SK-N-SH (cell line): Measurements from ENCODE around the gene FCMR. TPM values are rescaled to one million over a fixed set of nuclear protein-coding genes. Genes with fewer than 3 reads are reported as not detected.
A peak's percentile ranks its signal among the peaks of the same experiment; 100 is the strongest.

Source experiments
- CTCF ChIA-PET: fragments of 300-600, 350-600 bp; formaldehyde crosslinking; extraction: SDS; loops from one replicate; lab custom pipeline; 2021; lab: Yijun Ruan, JAX
- POLR2A ChIA-PET: fragments of 350-600 bp; sonication (Branson Sonifier 250); formaldehyde crosslinking; extraction: SDS; loops from one replicate; lab custom pipeline; 2020; ENCODE audit warnings: antibody characterized with exemption, inconsistent platforms; lab: Yijun Ruan, JAX
- DNase-seq: peaks from one replicate; pipeline ENCODE4 v3.0.0; 2012
- H2AFZ ChIP-seq: fragments of 200-600 bp; sonication (generic); 2 replicates; pipeline ENCODE4 v1.8.1; 2016; ENCODE audit warnings: antibody characterized with exemption, mild to moderate bottlenecking, low read depth
- H3F3A ChIP-seq: fragments of 200-600 bp; sonication (generic); replicated peaks from 2 replicates; pipeline ENCODE3; 2016; ENCODE audit warnings: antibody characterized with exemption, mild to moderate bottlenecking; ENCODE audit not compliant: insufficient read depth
- H3K27ac ChIP-seq, 2 experiments: fragments of 200-500 bp in 1 of 2; fragments of 200-600 bp in 1 of 2; sonication (Bioruptor generic) in 1 of 2; sonication (generic), shearing (Covaris generic) in 1 of 2; 2 replicates each; pipeline versions ENCODE4 v1.5.1 to v1.6.1; 2014 to 2016; ENCODE audit warnings: low read depth in 2 of 2, inconsistent platforms in 1 of 2, low read length in 1 of 2, mild to moderate bottlenecking in 1 of 2, mixed read lengths in 1 of 2
- H3K27me3 ChIP-seq: fragments of 200-600 bp; sonication (generic), shearing (Covaris generic); 2 replicates; pipeline ENCODE4 v1.6.1; 2016; ENCODE audit warnings: mixed run types; ENCODE audit not compliant: insufficient read depth
- H3K36me3 ChIP-seq, 2 experiments: fragments of 200-500 bp in 1 of 2; fragments of 200-600 bp in 1 of 2; sonication (Bioruptor generic) in 1 of 2; sonication (generic) in 1 of 2; replicated peaks in 1 of 2; 2 replicates each; pipeline versions ENCODE3 to v1.5.1; 2014 to 2016; ENCODE audit warnings: low read length in 1 of 2, mild to moderate bottlenecking in 1 of 2; ENCODE audit not compliant: insufficient read depth in 2 of 2, control insufficient read depth in 1 of 2
- H3K4me1 ChIP-seq, 2 experiments: fragments of 200-500 bp in 1 of 2; fragments of 200-600 bp in 1 of 2; sonication (Bioruptor generic) in 1 of 2; sonication (generic), shearing (Covaris generic) in 1 of 2; 2 replicates each; pipeline versions ENCODE4 v1.5.1 to v1.6.1; 2014 to 2016; ENCODE audit warnings: low read depth in 1 of 2, low read length in 1 of 2, mixed run types in 1 of 2; ENCODE audit not compliant: insufficient read depth in 2 of 2, control insufficient read depth in 1 of 2
- H3K4me2 ChIP-seq: fragments of 200-600 bp; sonication (generic), shearing (Covaris generic); 2 replicates; pipeline ENCODE4 v1.6.1; 2017; ENCODE audit warnings: mixed run types
- H3K4me3 ChIP-seq, 2 experiments: fragments of 200-500 bp in 1 of 2; fragments of 200-600 bp in 1 of 2; sonication (Bioruptor generic) in 1 of 2; sonication (generic), shearing (Covaris generic) in 1 of 2; 2 replicates each; pipeline versions ENCODE4 v1.5.1 to v1.8.1; 2014 to 2016; ENCODE audit warnings: low read depth in 2 of 2, inconsistent platforms in 1 of 2, low read length in 1 of 2, mild to moderate bottlenecking in 1 of 2, mixed read lengths in 1 of 2, moderate library complexity in 1 of 2
- H3K79me2 ChIP-seq: fragments of 200-600 bp; sonication (generic); 2 replicates; pipeline ENCODE4 v1.8.1; 2017; ENCODE audit warnings: mild to moderate bottlenecking; ENCODE audit not compliant: insufficient read depth
- H3K9ac ChIP-seq: fragments of 200-600 bp; sonication (generic); 2 replicates; pipeline ENCODE4 v1.6.1; 2017; ENCODE audit warnings: mixed run types
- H3K9me2 ChIP-seq: fragments of 200-600 bp; sonication (generic); 2 replicates; pipeline ENCODE4 v1.6.1; 2017; ENCODE audit warnings: mixed run types
- H3K9me3 ChIP-seq: fragments of 200-600 bp; sonication (generic); 2 replicates; pipeline ENCODE4 v1.6.1; 2017; ENCODE audit warnings: mixed run types, mild to moderate bottlenecking, moderate library complexity
- H4K20me1 ChIP-seq: fragments of 200-600 bp; sonication (generic); 2 replicates; pipeline ENCODE4 v1.6.1; 2017; ENCODE audit warnings: mild to moderate bottlenecking, mixed run types; ENCODE audit not compliant: insufficient read depth
- EP300 ChIP-seq, 2 experiments: IDR thresholded peaks; 2 replicates each; pipeline versions ENCODE4 v1.4.0 to v1.6.1; 2012; ENCODE audit warnings: borderline replicate concordance in 1 of 2, low read depth in 1 of 2, low read length in 1 of 2
- EZH2phosphoT487 ChIP-seq: fragments of 200-600 bp; sonication (generic); IDR thresholded peaks from 2 replicates; pipeline ENCODE4 v1.6.1; 2017; ENCODE audit warnings: low read depth, mixed run types, mild to moderate bottlenecking, antibody characterized with exemption, moderate library complexity, borderline replicate concordance
- FOXJ3 ChIP-seq: sonication (generic); formaldehyde crosslinking; IDR thresholded peaks from 2 replicates; pipeline ENCODE4 v1.5.1; 2020; ENCODE audit warnings: mild to moderate bottlenecking, missing genetic modification reagents
- FOXM1 ChIP-seq: IDR thresholded peaks from 2 replicates; pipeline ENCODE4 v1.4.0; 2012; ENCODE audit warnings: low read depth, mild to moderate bottlenecking
- IRF3 ChIP-seq: fragments of 150-350 bp; IDR thresholded peaks from 2 replicates; pipeline ENCODE4 v1.6.1; 2016; ENCODE audit warnings: mild to moderate bottlenecking, low read depth, low read length
- MAX ChIP-seq: IDR thresholded peaks from 2 replicates; pipeline ENCODE4 v1.4.0; 2012; ENCODE audit warnings: low read depth
- MEF2A ChIP-seq: IDR thresholded peaks from 2 replicates; pipeline ENCODE4 v1.4.0; 2012; ENCODE audit warnings: low read depth, borderline replicate concordance
- NRF1 ChIP-seq: IDR thresholded peaks from 2 replicates; pipeline ENCODE4 v1.6.1; 2012; ENCODE audit warnings: low read depth, mild to moderate bottlenecking, low read length
- PBX3 ChIP-seq: IDR thresholded peaks from 2 replicates; pipeline ENCODE4; 2012
- POLR2AphosphoS5 ChIP-seq: IDR thresholded peaks from 2 replicates; pipeline ENCODE4 v1.6.1; 2012; ENCODE audit warnings: low read depth, low read length
- RAD21 ChIP-seq: IDR thresholded peaks from 2 replicates; pipeline ENCODE4 v1.6.1; 2012; ENCODE audit warnings: mild to moderate bottlenecking, low read length
- RFX5 ChIP-seq: IDR thresholded peaks from 2 replicates; pipeline ENCODE4 v1.6.1; 2012; ENCODE audit warnings: mild to moderate bottlenecking, improper control_type of control experiment, low read length
- RXRA ChIP-seq: IDR thresholded peaks from 2 replicates; pipeline ENCODE4 v1.4.0; 2012; ENCODE audit warnings: low read depth, mild to moderate bottlenecking, borderline replicate concordance
- SMC3 ChIP-seq: IDR thresholded peaks from 2 replicates; pipeline ENCODE4 v1.6.1; 2012; ENCODE audit warnings: low read depth, low read length, improper control_type of control experiment
- YY1 ChIP-seq: IDR thresholded peaks from 2 replicates; pipeline ENCODE4 v1.4.0; 2012; ENCODE audit warnings: low read depth, mild to moderate bottlenecking
- WGBS: methylation state at CpG from one replicate; pipeline ENCODE4 v1.1.6; 2017; ENCODE audit warnings: low lambda C conversion rate; 5-methylcytosine and 5-hydroxymethylcytosine counted together
- polyA plus RNA-seq, 3 experiments: library from polyadenylated mRNA; depleted of rRNA; stranded (reverse); fragments of >200 nt; gene quantifications; 2 replicates each; pipeline ENCODE4 v1.2.3, GENCODE V29; 2012

FCMR gene
- polyA plus RNA-seq, 1 of the 3 experiments (the other 2 are of a cell fraction): 0.15 TPM

GRCh38 chr1:206909883-206910318, 11.8 kb downstream of the FCMR start:
- ChIA-PET POLR2A (no interaction called here), CTCF (interaction anchor here (0.6 to 7.8 kb wide), 25 partner anchors 9 to 430 kb away, joined by 3 to 83 read pairs (median 4); partner anchors contain the start of genes EIF2D and FCMR)
- H4K20me1 ChIP-seq: no peaks in the 10 kb centered on the region
- TF ChIP-seq MAX: no peak
- peak overlapping the region; percentile 84 for H3K4me2 ChIP-seq
- no peaks in the 10 kb centered on the region for H3K36me3 ChIP-seq
- H2AFZ ChIP-seq: no peak overlapping the region; the same call in 1 of the 2 replicates
- 72% methylated on average over 9 of the region's 14 CpGs for WGBS
- peaks cover 0 to 10% of the 10 kb centered on the region in 2 experiments; a peak in 1 of 4 replicates for H3K4me1 ChIP-seq
- H3K27ac ChIP-seq: no peak overlapping the region
- peaks cover 23% of the 10 kb centered on the region; the same call in 1 of the 2 replicates for H3K27me3 ChIP-seq
- H3K9me3 ChIP-seq: no peaks in the 10 kb centered on the region
- peak overlapping the region; percentile 45 to 53 for H3K4me3 ChIP-seq
- no peak overlapping the region for H3K9ac ChIP-seq
- no peaks in the 10 kb centered on the region for H3F3A ChIP-seq
- no peaks in the 10 kb centered on the region for H3K79me2 ChIP-seq
- no peaks in the 10 kb centered on the region for H3K9me2 ChIP-seq
- no peak for DNase-seq

- CTCF ChIA-PET: interaction anchor here (0.6 to 7.8 kb wide), 29 partner anchors 9 to 430 kb away, joined by 3 to 83 read pairs (median 4); partner anchors contain the start of genes DYRK3, EIF2D, FCMR and IL24
Observed at GRCh38 chr1:206909161-206909882, 12.4 kb downstream of the FCMR start.

GRCh38 chr1:206908038-206908437, 13.7 kb downstream of the FCMR start:
- CTCF ChIA-PET: interaction anchor here (0.9 to 7.8 kb wide), 9 partner anchors 8 to 592 kb away, joined by 3 to 83 read pairs (median 6); partner anchors contain the start of gene IL24
- 95% methylated on average over 10 of the region's 10 CpGs for WGBS
- Histone ChIP-seq H3K9ac (no peak overlapping the region), H3K27me3 (peaks cover 11% of the 10 kb centered on the region; the same call in 1 of the 2 replicates), H3K36me3 (no peaks in the 10 kb centered on the region), H4K20me1 (no peaks in the 10 kb centered on the region), H3K4me1 (peaks cover 0 to 10% of the 10 kb centered on the region in 2 experiments; a peak in 1 of 4 replicates), H3K79me2 (no peaks in the 10 kb centered on the region), H3F3A (no peaks in the 10 kb centered on the region), H3K9me2 (no peaks in the 10 kb centered on the region), H3K4me2 (no peak overlapping the region), H3K4me3 (no peak overlapping the region), H2AFZ (no peak overlapping the region), H3K9me3 (no peaks in the 10 kb centered on the region), H3K27ac (no peak overlapping the region)
- POLR2A ChIA-PET: no interaction called here
- no peak for DNase-seq
- TF ChIP-seq FOXJ3 (CRISPR knock-in tag): no peak
- no peak for TF ChIP-seq EZH2phosphoT487
- no peak for TF ChIP-seq FOXM1
- no peak for TF ChIP-seq NRF1
- TF ChIP-seq RXRA: no peak
- TF ChIP-seq MEF2A: no peak
- no peak for TF ChIP-seq RFX5
- no peak for TF ChIP-seq EP300 (IDR thresholded peaks at IDR 0.05; ENCODE audit: borderline replicate concordance in 1 of 2, low read depth in 1 of 2, low read length in 1 of 2)
- TF ChIP-seq POLR2AphosphoS5: no peak
- no peak for TF ChIP-seq SMC3
- no peak for TF ChIP-seq YY1
- no peak for TF ChIP-seq IRF3

More at GRCh38 chr1:206909161-206909882, 12.4 kb downstream of the FCMR start:
- Histone ChIP-seq H3K79me2 (no peaks in the 10 kb centered on the region), H3K9me3 (no peaks in the 10 kb centered on the region), H3K9me2 (no peaks in the 10 kb centered on the region), H2AFZ (peak overlapping the region; percentile 47; the same call in 1 of the 2 replicates), H3K4me3 (peak overlapping the region; percentile 45 to 53), H3K36me3 (no peaks in the 10 kb centered on the region), H3K4me1 (peaks cover 0 to 10% of the 10 kb centered on the region in 2 experiments; a peak in 1 of 4 replicates), H3K9ac (no peak overlapping the region), H3K4me2 (peak overlapping the region; percentile 84), H3F3A (no peaks in the 10 kb centered on the region), H3K27ac (no peak overlapping the region), H4K20me1 (no peaks in the 10 kb centered on the region), H3K27me3 (peaks cover 17% of the 10 kb centered on the region; the same call in 1 of the 2 replicates)
- TF ChIP-seq PBX3 (0 out of 2 replicates have a peak, but pooled peaks have one; percentile 23), RAD21 (no peak)
- POLR2A ChIA-PET: interaction anchor here (1.0 kb wide), 1 partner anchor 274 kb away, joined by 3 read pairs; the partner anchor contains the start of gene DYRK3
- DNase-seq: peak; percentile 82
- WGBS: 2% methylated on average over 14 of the region's 69 CpGs
